H9 (cell line): ENCODE measurements around the gene BFSP1. TPM values are rescaled to one million over a fixed set of nuclear protein-coding genes. Genes with fewer than 3 reads are reported as not detected.

Experiments
- DNase-seq: peaks from one replicate; pipeline ENCODE4 v3.0.0-alpha.2; 2017
- H2AFZ ChIP-seq: one replicate; pipeline ENCODE4 v1.6.1; 2013; ENCODE audit warnings: mild to moderate bottlenecking, low read length, control low read depth, moderate library complexity
- H2AK5ac ChIP-seq: 2 replicates; pipeline ENCODE4 v1.6.1; 2013; ENCODE audit warnings: low read length, control low read depth, mixed read lengths; ENCODE audit not compliant: insufficient read length
- H2BK120ac ChIP-seq: one replicate; pipeline ENCODE4 v1.6.1; 2013; ENCODE audit warnings: low read depth, mild to moderate bottlenecking, low read length, control low read depth, inconsistent platforms; ENCODE audit not compliant: poor library complexity, severe bottlenecking
- H2BK12ac ChIP-seq: 2 replicates; pipeline ENCODE4 v1.6.1; 2013; ENCODE audit warnings: low read length, control low read depth, mixed read lengths, low read depth; ENCODE audit not compliant: insufficient read length
- H2BK15ac ChIP-seq: 2 replicates; pipeline ENCODE4 v1.6.1; 2013; ENCODE audit warnings: low read depth, low read length, control low read depth
- H2BK20ac ChIP-seq: one replicate; pipeline ENCODE4 v1.6.1; 2013; ENCODE audit warnings: low read depth, mild to moderate bottlenecking, low read length, control low read depth, inconsistent platforms; ENCODE audit not compliant: poor library complexity, severe bottlenecking
- H2BK5ac ChIP-seq: 2 replicates; pipeline ENCODE4 v1.6.1; 2013; ENCODE audit warnings: low read length, control low read depth, mixed read lengths; ENCODE audit not compliant: insufficient read length
- H3K14ac ChIP-seq: 2 replicates; pipeline ENCODE4 v1.6.1; 2013; ENCODE audit warnings: low read length, control low read depth; ENCODE audit not compliant: insufficient read depth
- H3K18ac ChIP-seq: 2 replicates; pipeline ENCODE4 v1.6.1; 2013; ENCODE audit warnings: low read depth, mild to moderate bottlenecking, mixed read lengths, low read length, control low read depth; ENCODE audit not compliant: insufficient read length
- H3K23ac ChIP-seq: 2 replicates; pipeline ENCODE4 v1.6.1; 2013; ENCODE audit warnings: low read length, control low read depth, mixed read lengths, low read depth; ENCODE audit not compliant: insufficient read length
- H3K23me2 ChIP-seq: 2 replicates; pipeline ENCODE4 v1.6.1; 2013; ENCODE audit warnings: low read depth, mild to moderate bottlenecking, mixed read lengths, low read length, control low read depth; ENCODE audit not compliant: insufficient read length, poor library complexity, severe bottlenecking
- H3K27ac ChIP-seq: 2 replicates; pipeline ENCODE4 v1.5.1; 2013; ENCODE audit warnings: low read length, control low read depth, mixed read lengths, low read depth; ENCODE audit not compliant: insufficient read length
- H3K27me3 ChIP-seq: 2 replicates; pipeline ENCODE4 v1.6.1; 2013; ENCODE audit warnings: low read length, control low read depth, inconsistent platforms; ENCODE audit not compliant: insufficient read depth
- H3K4ac ChIP-seq: 2 replicates; pipeline ENCODE4 v1.6.1; 2013; ENCODE audit warnings: low read depth, mild to moderate bottlenecking, control low read depth, inconsistent platforms, low read length, moderate library complexity
- H3K4me1 ChIP-seq: 2 replicates; pipeline ENCODE4 v1.6.1; 2013; ENCODE audit warnings: low read length, control low read depth, inconsistent platforms; ENCODE audit not compliant: insufficient read depth
- H3K4me2 ChIP-seq: 2 replicates; pipeline ENCODE4 v1.6.1; 2013; ENCODE audit warnings: low read length, control low read depth, mixed read lengths; ENCODE audit not compliant: insufficient read length, insufficient read depth
- H3K56ac ChIP-seq: 2 replicates; pipeline ENCODE4 v1.6.1; 2013; ENCODE audit warnings: low read depth, mild to moderate bottlenecking, mixed read lengths, low read length, control low read depth; ENCODE audit not compliant: insufficient read length
- H3K79me1 ChIP-seq: 2 replicates; pipeline ENCODE4 v1.6.1; 2013; ENCODE audit warnings: low read depth, mild to moderate bottlenecking, moderate library complexity, low read length, control low read depth, inconsistent platforms; ENCODE audit not compliant: insufficient read depth, poor library complexity, severe bottlenecking
- H3K79me2 ChIP-seq: 2 replicates; pipeline ENCODE4 v1.6.1; 2013; ENCODE audit warnings: low read length, control low read depth, inconsistent platforms; ENCODE audit not compliant: insufficient read depth
- H3K9ac ChIP-seq: 2 replicates; pipeline ENCODE4 v1.6.1; 2013; ENCODE audit warnings: low read length, control low read depth, mixed read lengths; ENCODE audit not compliant: insufficient read length; ENCODE audit errors: extremely low read depth
- H3K9me3 ChIP-seq: one replicate; pipeline ENCODE4 v1.6.1; 2013; ENCODE audit warnings: low read depth, low read length, inconsistent platforms; ENCODE audit not compliant: control insufficient read depth
- H3T11ph ChIP-seq: one replicate; pipeline ENCODE4 v1.6.1; 2013; ENCODE audit warnings: mild to moderate bottlenecking, low read length, control low read depth, inconsistent platforms
- H4K20me1 ChIP-seq: one replicate; pipeline ENCODE4 v1.6.1; 2013; ENCODE audit not compliant: control insufficient read depth, insufficient read length, insufficient read depth
- H4K5ac ChIP-seq: 2 replicates; pipeline ENCODE4 v1.6.1; 2013; ENCODE audit warnings: low read depth, mild to moderate bottlenecking, mixed read lengths, low read length, control low read depth; ENCODE audit not compliant: insufficient read length
- H4K8ac ChIP-seq: replicated peaks from 2 replicates; pipeline ENCODE4 v1.6.1; 2013; ENCODE audit warnings: low read length, control low read depth, mixed read lengths, low read depth; ENCODE audit not compliant: insufficient read length
- H4K91ac ChIP-seq: 2 replicates; pipeline ENCODE4 v1.6.1; 2013; ENCODE audit warnings: low read depth, mild to moderate bottlenecking, moderate library complexity, mixed read lengths, low read length, control low read depth; ENCODE audit not compliant: insufficient read length
- H3K27ac Mint-ChIP-seq, 3 experiments: 2 replicates in 2 of 3; 3 replicates in 1 of 3; pipeline ENCODE4 v1.8.0; 2020 to 2021; ENCODE audit warnings: mixed read lengths in 3 of 3, mild to moderate bottlenecking in 1 of 3, moderate library complexity in 1 of 3
- H3K27me3 Mint-ChIP-seq: 2 replicates; pipeline ENCODE4 v1.8.0; 2021; ENCODE audit warnings: low read depth, mild to moderate bottlenecking, moderate library complexity, mixed read lengths
- H3K36me3 Mint-ChIP-seq, 3 experiments: 2 replicates in 2 of 3; 3 replicates in 1 of 3; pipeline ENCODE4 v1.8.0; 2020 to 2021; ENCODE audit warnings: low read depth in 3 of 3, mixed read lengths in 3 of 3; ENCODE audit not compliant: insufficient read depth in 1 of 3
- H3K4me1 Mint-ChIP-seq, 2 experiments: 2 replicates each; pipeline ENCODE4 v1.8.0; 2020; ENCODE audit warnings: mixed read lengths in 2 of 2
- H3K4me3 Mint-ChIP-seq, 2 experiments: 2 replicates in 1 of 2; 3 replicates in 1 of 2; pipeline ENCODE4 v1.8.0; 2020 to 2021; ENCODE audit warnings: mild to moderate bottlenecking in 2 of 2, mixed read lengths in 2 of 2, moderate library complexity in 1 of 2
- H3K9me3 Mint-ChIP-seq, 2 experiments: 2 replicates in 1 of 2; 3 replicates in 1 of 2; pipeline ENCODE4 v1.8.0; 2020; ENCODE audit warnings: mild to moderate bottlenecking in 2 of 2, mixed read lengths in 2 of 2, moderate library complexity in 1 of 2
- WGBS: extraction: QIAGEN DNeasy Blood & Tissue Kit; methylation state at CpG from one replicate; pipeline ENCODE4 v1.1.7; 2013; ENCODE audit warnings: missing lambda C conversion rate, low lambda C conversion rate, mixed read lengths; ENCODE audit not compliant: insufficient read length; ENCODE audit errors: extremely low coverage; 5-methylcytosine and 5-hydroxymethylcytosine counted together
- total RNA-seq: library from RNA; stranded (reverse); gene quantifications from 2 replicates; pipeline ENCODE4 v1.2.1, GENCODE V29; 2021
- TF ChIP-seq, protein P1 (sequence below): fragments of 200-600 bp; sonication (generic); conservative IDR thresholded peaks from 3 replicates; pipeline ENCODE4 v1.8.0; 2021; ENCODE audit warnings: antibody characterized with exemption, mild to moderate bottlenecking

Gene BFSP1
- total RNA-seq, 1 experiment from 2014 or later: 9.4 TPM

DNA sequence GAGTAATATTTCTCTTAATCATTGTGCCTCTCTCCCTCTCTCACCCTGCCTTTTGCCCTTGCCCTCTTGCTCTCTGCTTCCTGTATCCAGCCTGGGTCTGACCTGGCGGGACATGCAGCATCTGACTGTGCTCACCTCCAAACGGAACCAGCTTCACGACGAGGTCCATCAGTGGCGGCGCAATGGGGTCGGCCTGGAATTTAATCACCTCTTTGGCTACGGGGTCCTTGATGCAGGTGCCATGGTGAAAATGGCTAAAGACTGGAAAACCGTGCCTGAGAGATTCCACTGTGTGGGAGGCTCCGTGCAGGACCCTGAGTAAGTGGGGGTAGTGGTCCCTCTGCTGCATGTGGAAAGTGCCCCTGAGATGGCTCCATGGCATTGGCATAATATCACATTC is 65.9 kb downstream of the BFSP1 start:
- no peak overlapping the region for H3K18ac ChIP-seq
- no peak overlapping the region for H4K5ac ChIP-seq
- no peak overlapping the region for H4K8ac ChIP-seq
- TF ChIP-seq, protein P1, sequence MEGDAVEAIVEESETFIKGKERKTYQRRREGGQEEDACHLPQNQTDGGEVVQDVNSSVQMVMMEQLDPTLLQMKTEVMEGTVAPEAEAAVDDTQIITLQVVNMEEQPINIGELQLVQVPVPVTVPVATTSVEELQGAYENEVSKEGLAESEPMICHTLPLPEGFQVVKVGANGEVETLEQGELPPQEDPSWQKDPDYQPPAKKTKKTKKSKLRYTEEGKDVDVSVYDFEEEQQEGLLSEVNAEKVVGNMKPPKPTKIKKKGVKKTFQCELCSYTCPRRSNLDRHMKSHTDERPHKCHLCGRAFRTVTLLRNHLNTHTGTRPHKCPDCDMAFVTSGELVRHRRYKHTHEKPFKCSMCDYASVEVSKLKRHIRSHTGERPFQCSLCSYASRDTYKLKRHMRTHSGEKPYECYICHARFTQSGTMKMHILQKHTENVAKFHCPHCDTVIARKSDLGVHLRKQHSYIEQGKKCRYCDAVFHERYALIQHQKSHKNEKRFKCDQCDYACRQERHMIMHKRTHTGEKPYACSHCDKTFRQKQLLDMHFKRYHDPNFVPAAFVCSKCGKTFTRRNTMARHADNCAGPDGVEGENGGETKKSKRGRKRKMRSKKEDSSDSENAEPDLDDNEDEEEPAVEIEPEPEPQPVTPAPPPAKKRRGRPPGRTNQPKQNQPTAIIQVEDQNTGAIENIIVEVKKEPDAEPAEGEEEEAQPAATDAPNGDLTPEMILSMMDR: no peak
- H2BK12ac ChIP-seq: no peak overlapping the region
- no peak overlapping the region for H4K91ac ChIP-seq
- H3K79me1 ChIP-seq: no peaks in the 10 kb centered on the region
- H3K27me3 ChIP-seq: no peaks in the 10 kb centered on the region
- no peaks in the 10 kb centered on the region for H3K36me3 Mint-ChIP-seq
- no peaks in the 10 kb centered on the region; the same call in 1 of the 2 replicates for H3K27me3 Mint-ChIP-seq
- no peak overlapping the region for H2BK20ac ChIP-seq
- no CpG with 5 or more reads among the region's 10 CpGs for WGBS
- DNase-seq: no peak
- no peak overlapping the region for H3K23ac ChIP-seq
- no peaks in the 10 kb centered on the region for H4K20me1 ChIP-seq
- H3K4me3 Mint-ChIP-seq: no peak overlapping the region
- H3K4me1 ChIP-seq: no peaks in the 10 kb centered on the region
- no peak overlapping the region for H2AK5ac ChIP-seq
- H3K4ac ChIP-seq: no peak overlapping the region
- H3T11ph ChIP-seq: no peak overlapping the region
- no peak overlapping the region for H2BK5ac ChIP-seq
- no peaks in the 10 kb centered on the region for H3K79me2 ChIP-seq
- no peak overlapping the region for H2AFZ ChIP-seq
- H3K4me2 ChIP-seq: no peak overlapping the region
- H2BK120ac ChIP-seq: no peak overlapping the region
- H3K14ac ChIP-seq: no peak overlapping the region
- H3K23me2 ChIP-seq: no peaks in the 10 kb centered on the region
- no peak overlapping the region for H2BK15ac ChIP-seq
- H3K9me3 ChIP-seq: no peaks in the 10 kb centered on the region
- H3K27ac ChIP-seq: no peak overlapping the region
- H3K4me1 Mint-ChIP-seq: no peaks in the 10 kb centered on the region
- H3K27ac Mint-ChIP-seq: no peak overlapping the region
- no peak overlapping the region for H3K56ac ChIP-seq
- no peak overlapping the region for H3K9ac ChIP-seq
- no peaks in the 10 kb centered on the region for H3K9me3 Mint-ChIP-seq
